HL-60 (cell line): Measurements from ENCODE around the gene MAP6.
A peak's percentile ranks its signal among the peaks of the same experiment; 100 is the strongest.

Experiments used
- DNase-seq, 2 experiments: peaks; one replicate each; pipeline ENCODE4 v3.0.0-alpha.2; 2010 to 2020; ENCODE audit warnings: low read depth in 1 of 2, low spot score in 1 of 2
- H3K27ac ChIP-seq: fragments of 250-450 bp; sonication (Bioruptor Pico); replicated peaks from 2 replicates; pipeline ENCODE4 v1.5.1; 2020; ENCODE audit warnings: mild to moderate bottlenecking, moderate library complexity
- H3K27me3 ChIP-seq: fragments of 250-450 bp; sonication (Bioruptor Pico); 2 replicates; pipeline ENCODE4 v1.5.1; 2021; ENCODE audit warnings: mild to moderate bottlenecking, moderate library complexity; ENCODE audit not compliant: insufficient read depth, poor library complexity, severe bottlenecking
- H3K4me3 ChIP-seq: replicated peaks from 2 replicates; pipeline ENCODE4 v1.5.1; 2011; ENCODE audit warnings: mild to moderate bottlenecking, control low read depth, low read length; ENCODE audit not compliant: insufficient read depth
- CTCF ChIP-seq: IDR thresholded peaks from one replicate; pipeline ENCODE4 v1.5.1; 2011; ENCODE audit warnings: low read length, control low read depth, inconsistent platforms; ENCODE audit not compliant: insufficient read depth
- GABPA ChIP-seq: IDR thresholded peaks from 2 replicates; pipeline ENCODE4 v1.6.1; 2012; ENCODE audit warnings: low read depth
- POLR2AphosphoS5 ChIP-seq: IDR thresholded peaks from 2 replicates; pipeline ENCODE4 v1.6.1; 2012; ENCODE audit warnings: low read depth
- REST ChIP-seq: IDR thresholded peaks from 2 replicates; pipeline ENCODE4 v1.6.1; 2012; ENCODE audit warnings: low read depth; ENCODE audit not compliant: insufficient replicate concordance
- SPI1 ChIP-seq: IDR thresholded peaks from 2 replicates; pipeline ENCODE4 v1.6.1; 2012; ENCODE audit warnings: low read depth, mild to moderate bottlenecking, borderline replicate concordance

Gene MAP6

GRCh38 chr11:75579841-75580240 is 89.0 kb downstream of the MAP6 start:
- no peak overlapping the region for H3K27ac ChIP-seq
- H3K27me3 ChIP-seq: peaks cover 27% of the 10 kb centered on the region
- no peak for TF ChIP-seq POLR2AphosphoS5
- no peak overlapping the region for H3K4me3 ChIP-seq
- no peak for DNase-seq

GRCh38 chr11:75578977-75579376 is 89.9 kb downstream of the MAP6 start:
- peaks cover 25% of the 10 kb centered on the region for H3K27me3 ChIP-seq
- H3K4me3 ChIP-seq: no peak overlapping the region
- DNase-seq: no peak
- no peak for TF ChIP-seq REST
- TF ChIP-seq SPI1: no peak
- TF ChIP-seq GABPA: no peak
- no peak for TF ChIP-seq CTCF
- no peak for TF ChIP-seq POLR2AphosphoS5
- H3K27ac ChIP-seq: no peak overlapping the region

GRCh38 chr11:75577207-75577606 is 91.6 kb downstream of the MAP6 start:
- Histone ChIP-seq H3K27ac (no peak overlapping the region), H3K4me3 (no peak overlapping the region), H3K27me3 (peaks cover 11% of the 10 kb centered on the region)
- DNase-seq: no peak
- no peak for TF ChIP-seq REST
- no peak for TF ChIP-seq CTCF
- TF ChIP-seq GABPA: no peak
- no peak for TF ChIP-seq SPI1
- no peak for TF ChIP-seq POLR2AphosphoS5

- DNase-seq: peak in 1 of 2 experiments; percentile 63
- H3K27ac ChIP-seq: no peak overlapping the region
- H3K27me3 ChIP-seq: peaks cover 5% of the 10 kb centered on the region
- no peak overlapping the region for H3K4me3 ChIP-seq
- TF ChIP-seq CTCF (no peak), REST (peak; percentile 47), POLR2AphosphoS5 (no peak), GABPA (no peak), SPI1 (peak; percentile 88)
Measured at GRCh38 chr11:75576499-75576918, 92.3 kb downstream of the MAP6 start.
